Measurements from ENCODE around the gene MUC5B.
"Not testable (repeated sequence)": the region's sequence is repeated elsewhere in the genome, so short reads cannot be mapped to it uniquely, and the experiment has no call there.

MUC5B gene

GRCh38 chr11:1206391-1207271 is 16.2 kb upstream of the MUC5B start:
- no peak for DNase-seq (ENCODE audit: extremely low read depth, low read depth)
- no peak for TF ChIP-seq CTCF (IDR thresholded peaks at IDR 0.05; ENCODE audit: low read depth, low read length, missing control alignments)
- H3K4me3 ChIP-seq (replicated peaks; ENCODE audit: low read depth, low read length), result no peak overlapping the region

DNA sequence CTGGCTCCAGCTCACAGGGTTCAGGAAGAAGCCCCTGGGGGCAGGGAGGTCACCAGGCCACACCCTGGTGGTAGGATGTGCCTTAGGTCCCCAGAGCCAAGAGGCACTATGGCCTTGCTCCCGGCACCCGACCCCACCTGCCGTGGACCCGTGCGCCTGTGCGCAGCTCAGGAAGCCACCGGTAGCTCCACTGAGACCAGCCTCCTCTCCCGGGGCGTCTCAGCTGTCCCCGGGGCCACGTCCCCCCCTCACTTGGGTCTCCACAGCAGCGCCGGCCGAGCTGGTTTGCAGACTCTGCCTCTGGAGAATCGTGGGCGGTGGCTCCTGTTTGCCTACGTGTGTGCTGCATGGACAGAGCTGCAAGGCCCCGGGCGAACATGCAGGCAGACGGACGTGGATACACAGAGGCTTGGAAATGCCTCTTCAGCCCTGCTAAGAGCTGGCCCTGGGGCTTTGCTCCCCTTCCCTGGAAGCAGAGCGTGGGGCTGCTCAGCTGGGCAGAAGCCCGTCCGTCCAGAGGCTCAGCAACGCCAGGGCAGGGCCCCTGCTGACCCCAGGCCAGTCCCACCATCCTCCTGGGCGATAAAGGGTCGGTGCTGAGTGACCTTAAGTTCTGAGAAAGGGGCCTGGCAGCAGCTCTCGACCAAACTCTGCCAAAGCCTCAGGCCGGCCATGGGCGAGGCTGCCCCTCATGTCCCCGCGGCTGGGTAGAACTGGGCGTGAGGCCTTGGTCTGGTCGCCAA is 15.3 kb upstream of the MUC5B start:
- TF ChIP-seq CTCF (IDR thresholded peaks at IDR 0.05; ENCODE audit: low read depth, low read length, missing control alignments), result no peak
- no peak overlapping the region for H3K4me3 ChIP-seq (replicated peaks; ENCODE audit: low read depth, low read length)
- DNase-seq (ENCODE audit: extremely low read depth, low read depth), result no peak

- DNase-seq (ENCODE audit: extremely low read depth, low read depth), result no peak
- H3K4me3 ChIP-seq (replicated peaks; ENCODE audit: low read depth, low read length), result no peak overlapping the region
- TF ChIP-seq CTCF (IDR thresholded peaks at IDR 0.05; ENCODE audit: low read depth, low read length, missing control alignments), result no peak
Observed at GRCh38 chr11:1208144-1208393, 14.8 kb upstream of the MUC5B start.

DNA sequence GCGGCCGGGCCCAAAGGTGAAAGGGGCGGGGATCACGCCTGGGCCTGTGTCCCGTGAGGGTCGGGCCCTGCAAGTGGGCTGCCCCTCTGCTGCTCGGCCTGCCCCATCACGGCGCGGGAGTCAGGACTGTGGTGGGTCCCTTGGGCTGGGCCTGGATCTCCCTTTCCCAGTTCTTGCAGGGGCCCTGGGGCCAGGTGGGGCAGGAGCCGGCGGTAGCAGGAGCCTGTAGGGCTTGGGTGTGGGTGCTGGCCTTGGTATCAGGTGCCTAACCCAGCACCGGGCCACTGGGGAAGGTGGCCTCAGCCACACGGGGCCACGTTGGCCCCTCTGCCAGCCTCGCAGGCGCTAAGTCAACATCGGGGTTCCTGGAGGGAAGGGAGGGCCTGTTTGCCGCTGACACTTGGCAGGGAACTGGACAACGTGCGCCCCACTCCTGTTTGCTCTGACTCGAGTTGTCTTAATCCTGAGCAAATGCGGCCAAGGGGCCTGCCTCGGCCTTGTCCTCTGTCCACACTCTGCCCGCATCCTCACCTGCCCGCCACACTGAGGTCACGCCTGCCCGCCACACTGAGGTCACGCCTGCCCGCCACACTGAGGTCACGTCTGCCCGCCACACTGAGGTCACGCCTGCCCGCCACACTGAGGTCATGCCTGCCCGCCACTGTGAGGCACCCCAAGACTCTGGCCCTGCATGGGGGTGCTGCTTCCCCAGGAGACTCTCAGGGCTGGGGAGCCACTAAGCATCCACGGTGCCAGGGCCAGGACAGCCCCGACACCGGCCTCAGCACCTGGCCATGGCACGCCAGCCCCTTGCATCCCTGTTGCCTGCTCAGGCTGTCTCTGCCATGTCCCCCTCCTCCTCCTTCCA is 14.2 kb upstream of the MUC5B start:
- no peak for DNase-seq (ENCODE audit: extremely low read depth, low read depth)
- no peak overlapping the region for H3K4me3 ChIP-seq (replicated peaks; ENCODE audit: low read depth, low read length)
- TF ChIP-seq CTCF (IDR thresholded peaks at IDR 0.05; ENCODE audit: low read depth, low read length, missing control alignments), result no peak

- H3K4me3 ChIP-seq (replicated peaks; ENCODE audit: low read depth, low read length), result no peak overlapping the region
- DNase-seq (ENCODE audit: extremely low read depth, low read depth), result no peak
- TF ChIP-seq CTCF (IDR thresholded peaks at IDR 0.05; ENCODE audit: low read depth, low read length, missing control alignments), result no peak
Observed at GRCh38 chr11:1209371-1210057, 13.4 kb upstream of the MUC5B start.

DNA sequence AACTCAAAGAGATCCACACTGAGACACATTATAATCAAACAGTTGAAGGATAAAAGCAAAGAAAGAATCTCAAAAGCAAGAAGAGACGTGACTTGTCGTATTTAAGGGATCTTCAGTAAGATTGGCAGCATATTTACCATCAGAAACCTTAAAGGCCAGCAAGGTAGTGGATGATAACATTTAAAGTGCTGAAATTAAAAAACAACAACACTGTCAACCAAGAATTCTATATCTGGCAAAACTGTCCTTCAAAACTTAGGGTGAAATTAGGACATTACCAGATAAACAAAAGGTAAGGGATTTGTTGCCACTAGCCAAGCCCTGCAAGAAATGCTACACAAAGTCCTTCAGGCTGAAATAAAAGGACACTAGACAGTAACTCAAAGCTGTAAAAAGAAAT is 11.0 kb upstream of the MUC5B start:
- TF ChIP-seq CTCF (IDR thresholded peaks at IDR 0.05; ENCODE audit: low read depth, low read length, missing control alignments), result no peak

GRCh38 chr11:1215826-1216225 is 7.0 kb upstream of the MUC5B start:
- not testable (repeated sequence) for H3K4me3 ChIP-seq (replicated peaks; ENCODE audit: low read depth, low read length); DNase-seq (ENCODE audit: extremely low read depth, low read depth)

More for the DNA sequence above, 11.0 kb upstream of the MUC5B start:
- no peak for DNase-seq (ENCODE audit: extremely low read depth, low read depth)
- no peak overlapping the region for H3K4me3 ChIP-seq (replicated peaks; ENCODE audit: low read depth, low read length)
